ENCODE measurements around the gene UNC45A. TPM values are rescaled to one million over a fixed set of nuclear protein-coding genes. Genes with fewer than 3 reads are reported as not detected.

Gene UNC45A
- total RNA-seq, 6 experiments from 2014 or later = 13.3 to 33.0 (median 25.4) TPM

DNA sequence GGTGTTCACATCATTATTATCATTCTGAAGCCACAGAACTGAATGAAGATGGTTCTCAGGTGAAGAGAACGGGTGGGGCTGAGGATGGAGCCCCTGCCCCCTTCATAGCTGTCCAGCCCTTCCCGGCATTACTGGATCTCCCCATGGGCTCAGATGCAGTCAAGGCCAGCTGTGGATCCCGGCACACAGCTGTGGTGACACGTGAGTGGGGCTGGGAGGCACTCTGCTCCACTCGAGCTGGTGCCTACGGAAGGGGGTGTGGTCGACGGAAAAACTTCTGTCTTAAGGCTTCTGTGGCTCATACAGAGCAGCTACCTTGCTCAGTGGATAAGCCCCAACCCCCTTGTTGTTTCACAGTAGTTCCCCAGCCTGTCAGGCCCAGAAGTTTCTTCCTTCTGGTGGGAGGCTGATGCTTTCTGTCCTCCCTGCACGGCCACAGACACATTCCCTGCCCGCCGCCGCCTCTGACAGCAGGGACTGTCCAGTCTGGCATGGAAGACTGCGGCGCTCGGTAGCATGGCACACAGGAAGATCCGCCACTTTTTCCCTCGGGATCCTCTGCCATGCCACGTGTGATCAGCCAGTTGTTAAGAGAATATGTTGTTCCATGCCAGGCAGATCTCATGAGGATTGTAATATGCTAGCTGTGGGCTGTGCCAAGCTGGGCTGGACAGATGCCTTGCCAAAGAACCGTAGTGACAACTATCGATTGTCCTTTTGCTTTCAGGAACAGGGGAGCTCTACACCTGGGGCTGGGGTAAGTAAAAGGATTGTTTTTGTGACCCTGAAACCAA is 25.4 kb downstream of the UNC45A start:
- Histone ChIP-seq H3K4me3 (no peak overlapping the region), H3K36me3 (peaks cover 0 to 11% (median 3%) of the 10 kb centered on the region in 4 donors), H3K27me3 (no peaks in the 10 kb centered on the region), H3K4me1 (peaks cover 0 to 12% (median 3%) of the 10 kb centered on the region in 4 donors), H3K27ac (no peak overlapping the region), H3K9me3 (no peaks in the 10 kb centered on the region)
- no peak for TF ChIP-seq POLR2A (IDR thresholded peaks at IDR 0.05)
- TF ChIP-seq, protein P1, sequence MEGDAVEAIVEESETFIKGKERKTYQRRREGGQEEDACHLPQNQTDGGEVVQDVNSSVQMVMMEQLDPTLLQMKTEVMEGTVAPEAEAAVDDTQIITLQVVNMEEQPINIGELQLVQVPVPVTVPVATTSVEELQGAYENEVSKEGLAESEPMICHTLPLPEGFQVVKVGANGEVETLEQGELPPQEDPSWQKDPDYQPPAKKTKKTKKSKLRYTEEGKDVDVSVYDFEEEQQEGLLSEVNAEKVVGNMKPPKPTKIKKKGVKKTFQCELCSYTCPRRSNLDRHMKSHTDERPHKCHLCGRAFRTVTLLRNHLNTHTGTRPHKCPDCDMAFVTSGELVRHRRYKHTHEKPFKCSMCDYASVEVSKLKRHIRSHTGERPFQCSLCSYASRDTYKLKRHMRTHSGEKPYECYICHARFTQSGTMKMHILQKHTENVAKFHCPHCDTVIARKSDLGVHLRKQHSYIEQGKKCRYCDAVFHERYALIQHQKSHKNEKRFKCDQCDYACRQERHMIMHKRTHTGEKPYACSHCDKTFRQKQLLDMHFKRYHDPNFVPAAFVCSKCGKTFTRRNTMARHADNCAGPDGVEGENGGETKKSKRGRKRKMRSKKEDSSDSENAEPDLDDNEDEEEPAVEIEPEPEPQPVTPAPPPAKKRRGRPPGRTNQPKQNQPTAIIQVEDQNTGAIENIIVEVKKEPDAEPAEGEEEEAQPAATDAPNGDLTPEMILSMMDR (IDR thresholded peaks at IDR 0.05) = no peak
- DNase-seq = no peak
- WGBS (ENCODE audit: insufficient coverage, low coverage, low lambda C conversion rate, missing lambda C conversion rate) = 67% methylated on average over 5 of the region's 20 CpGs
- intact Hi-C loops (cut with DNase I) = no loop called here
- no peak for ATAC-seq

DNA sequence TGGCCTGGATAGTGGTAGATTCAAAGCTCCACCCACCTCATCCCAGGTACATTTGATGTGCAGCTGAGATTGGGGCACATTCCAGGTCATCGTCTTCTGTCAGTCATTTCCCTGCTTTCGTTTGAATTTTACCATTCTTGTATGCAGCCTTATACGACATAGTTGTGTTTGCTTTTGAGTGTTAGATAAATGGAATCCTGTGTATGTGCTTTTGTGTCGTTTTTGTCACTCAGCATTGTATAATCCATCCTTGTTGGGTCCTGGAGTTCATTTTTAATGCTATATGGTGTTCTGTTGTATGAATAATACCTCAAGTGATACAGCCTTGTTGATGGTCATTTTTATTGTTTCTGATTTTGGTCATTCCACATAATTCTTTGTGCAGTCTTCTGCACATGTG is 26.9 kb downstream of the UNC45A start:
- H3K36me3 ChIP-seq = peaks cover 0 to 11% (median 3%) of the 10 kb centered on the region in 4 donors
- DNase-seq = no peak
- intact Hi-C loops (cut with DNase I) = no loop called here
- no peaks in the 10 kb centered on the region for H3K4me1 ChIP-seq
- no peaks in the 10 kb centered on the region for H3K9me3 ChIP-seq
- no peak overlapping the region for H3K4me3 ChIP-seq
- 92% methylated on average over 4 of the region's 4 CpGs for WGBS (ENCODE audit: insufficient coverage, low coverage, low lambda C conversion rate, missing lambda C conversion rate)
- H3K27ac ChIP-seq = no peak overlapping the region
- TF ChIP-seq, protein P1 (IDR thresholded peaks at IDR 0.05) = no peak
- no peak for TF ChIP-seq POLR2A (IDR thresholded peaks at IDR 0.05)
- ATAC-seq = no peak
- no peaks in the 10 kb centered on the region for H3K27me3 ChIP-seq

DNA sequence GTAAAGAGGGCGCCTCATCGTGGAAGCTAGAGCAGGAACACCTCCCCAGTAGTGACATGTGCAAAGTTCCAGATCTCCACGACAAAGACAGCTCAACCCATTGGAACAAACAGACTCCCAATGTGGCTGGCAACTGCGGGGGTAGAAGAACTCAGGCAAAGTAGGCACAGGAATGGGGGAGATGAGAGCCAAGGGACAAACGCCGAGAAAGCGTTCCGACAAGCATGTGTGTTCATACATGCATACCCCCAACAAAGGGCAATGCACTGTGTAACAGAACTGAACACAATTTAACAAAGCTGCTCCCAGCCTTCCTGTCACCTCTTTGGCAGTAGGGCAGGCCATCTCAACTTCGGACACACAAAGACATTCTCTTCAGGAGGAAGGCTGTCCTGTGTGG is 31.2 kb downstream of the UNC45A start:
- Histone ChIP-seq H3K4me1 (no peaks in the 10 kb centered on the region), H3K36me3 (peaks cover 0 to 4% (median 1%) of the 10 kb centered on the region in 4 donors), H3K27me3 (no peaks in the 10 kb centered on the region), H3K9me3 (no peaks in the 10 kb centered on the region), H3K27ac (no peak overlapping the region), H3K4me3 (no peak overlapping the region)
- intact Hi-C loops (cut with DNase I) = no loop called here
- TF ChIP-seq, protein P1 (IDR thresholded peaks at IDR 0.05) = no peak
- TF ChIP-seq POLR2A (IDR thresholded peaks at IDR 0.05) = no peak
- 91% methylated on average over 8 of the region's 9 CpGs for WGBS (ENCODE audit: insufficient coverage, low coverage, low lambda C conversion rate, missing lambda C conversion rate)
- DNase-seq (no peak), ATAC-seq (no peak)

DNA sequence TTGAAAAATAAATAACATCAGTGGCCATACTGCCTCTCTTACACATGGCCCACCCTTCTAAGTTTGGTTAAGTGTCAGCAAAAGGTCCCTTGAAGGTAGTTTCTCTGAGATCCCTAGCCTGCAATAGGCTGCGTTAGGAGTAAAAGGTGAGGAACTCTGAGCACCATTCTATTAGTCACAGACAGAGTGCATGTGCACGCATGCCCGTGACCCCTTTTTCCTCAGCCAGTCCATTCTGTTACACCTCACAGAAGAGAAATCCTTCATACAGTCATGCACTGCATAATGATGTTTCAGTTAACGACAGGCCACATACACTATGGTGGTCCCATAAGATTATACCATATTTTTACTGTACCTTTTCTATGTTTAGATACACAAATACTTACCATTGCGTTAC is 32.1 kb downstream of the UNC45A start:
- intact Hi-C loops (cut with DNase I) = no loop called here
- 80% methylated on average over 5 of the region's 5 CpGs for WGBS (ENCODE audit: insufficient coverage, low coverage, low lambda C conversion rate, missing lambda C conversion rate)
- no peaks in the 10 kb centered on the region for H3K4me1 ChIP-seq
- no peak for TF ChIP-seq POLR2A (IDR thresholded peaks at IDR 0.05)
- TF ChIP-seq, protein P1 (IDR thresholded peaks at IDR 0.05) = no peak
- no peaks in the 10 kb centered on the region for H3K27me3 ChIP-seq
- no peak for DNase-seq
- H3K36me3 ChIP-seq = peaks cover 0 to 2% (median 0%) of the 10 kb centered on the region in 4 donors
- no peak for ATAC-seq
- H3K9me3 ChIP-seq = no peaks in the 10 kb centered on the region
- no peak overlapping the region for H3K4me3 ChIP-seq
- no peak overlapping the region for H3K27ac ChIP-seq

All from right lobe of liver (tissue), 6 donors.